Naive thymus-derived CD8-positive, alpha-beta T cell (primary cell): Measurements from ENCODE around the gene ADM5. TPM values are rescaled to one million over a fixed set of nuclear protein-coding genes. Genes with fewer than 3 reads are reported as not detected.

Experiments
- ATAC-seq, 2 donors: fragments of 150-1000 bp; cut with Tn5 transposase in 1 of 2; sonication (Bioruptor Pico), chemical (Tn5 transposase) in 1 of 2; 1 replicate in 1 of 2; 2 replicates in 1 of 2; pipeline ENCODE4 v1.10.0; 2021; ENCODE audit warnings: mild to moderate bottlenecking in 2 of 2, moderate library complexity in 2 of 2
- POLR2A ChIA-PET: fragments of 350-600 bp; sonication (Branson Sonifier 250); formaldehyde crosslinking; loops from one replicate; lab custom pipeline; 2021; ENCODE audit warnings: antibody characterized with exemption; lab: Charles Lee
- DNase-seq, 10 donors: peaks; one replicate each; pipeline versions ENCODE4 v3.0.0 to v3.0.0-alpha.2; 2020 to 2022
- H3K27ac Mint-ChIP-seq, 10 donors: one replicate each; pipeline ENCODE4 v1.8.0; 2020 to 2022; ENCODE audit warnings: mild to moderate bottlenecking in 10 of 10, mixed read lengths in 10 of 10, moderate library complexity in 4 of 10, inconsistent platforms in 1 of 10
- H3K27me3 Mint-ChIP-seq, 5 donors: one replicate each; pipeline ENCODE4 v1.8.0; 2021 to 2022; ENCODE audit warnings: mixed read lengths in 5 of 5
- H3K36me3 Mint-ChIP-seq, 3 donors: one replicate each; pipeline ENCODE4 v1.8.0; 2020 to 2022; ENCODE audit warnings: mixed read lengths in 3 of 3, mild to moderate bottlenecking in 2 of 3, inconsistent platforms in 1 of 3
- H3K4me1 Mint-ChIP-seq, 4 donors: one replicate each; pipeline ENCODE4 v1.8.0; 2021 to 2022; ENCODE audit warnings: mixed read lengths in 4 of 4
- H3K4me3 Mint-ChIP-seq, 10 donors: one replicate each; pipeline ENCODE4 v1.8.0; 2020 to 2022; ENCODE audit warnings: mild to moderate bottlenecking in 10 of 10, mixed read lengths in 10 of 10, moderate library complexity in 6 of 10, inconsistent platforms in 1 of 10
- H3K9me3 Mint-ChIP-seq, 9 donors: one replicate each; pipeline ENCODE4 v1.8.0; 2020 to 2022; ENCODE audit warnings: mixed read lengths in 9 of 9, mild to moderate bottlenecking in 3 of 9, inconsistent platforms in 1 of 9, moderate library complexity in 1 of 9
- polyA plus RNA-seq, 3 donors: library from polyadenylated mRNA; unstranded; fragments of 300-500 nt; fragmentation: Illumina TruSeq; gene quantifications; one replicate each; pipeline ENCODE4 v1.2.3, GENCODE V29; 2021
- total RNA-seq, 8 experiments: library from RNA in 2 of 8; stranded (reverse) in 2 of 8; gene quantifications; one replicate each; pipeline ENCODE4 v1.2.3 and lab custom pipeline; 2021 to 2026

Gene ADM5
- total and polyA plus RNA-seq, 5 experiments from 2014 or later: 0.14 to 5.1 (median 2.0) TPM; not detected in 1

GRCh38 chr19:49691243-49692146 is 2.1 kb downstream of the ADM5 start:
- Mint-ChIP-seq H3K27me3 (peaks cover 0 to 22% (median 11%) of the 10 kb centered on the region in 5 donors), H3K27ac (peak overlapping the region in 3 of 10 donors; percentile 74 to 93 (median 77)), H3K4me3 (peak overlapping the region; percentile 85 to 99 (median 92)), H3K9me3 (no peaks in the 10 kb centered on the region), H3K4me1 (peaks cover 16 to 33% (median 23%) of the 10 kb centered on the region in 4 donors), H3K36me3 (peaks cover 0 to 8% (median 3%) of the 10 kb centered on the region in 3 donors)
- peak; percentile 28 to 33 for ATAC-seq
- POLR2A ChIA-PET: interaction anchor here (0.5 to 1.4 kb wide), 3 partner anchors 11 to 26 kb away, joined by 4 to 7 read pairs (median 6); no protein-coding TSS in a partner anchor
- DNase-seq: peak in 1 of 10 donors; percentile 31

GRCh38 chr19:49692147-49692506 is 2.7 kb downstream of the ADM5 start:
- no peak for ATAC-seq
- peak overlapping the region in 5 of 10 donors; percentile 3 to 28 (median 24) for H3K4me3 Mint-ChIP-seq
- POLR2A ChIA-PET: interaction anchor here (1.4 kb wide), 1 partner anchor 26 kb away, joined by 4 read pairs; no protein-coding TSS in a partner anchor
- no peaks in the 10 kb centered on the region for H3K9me3 Mint-ChIP-seq
- H3K27ac Mint-ChIP-seq: no peak overlapping the region
- H3K36me3 Mint-ChIP-seq: peaks cover 0 to 5% (median under 1%) of the 10 kb centered on the region in 3 donors
- H3K27me3 Mint-ChIP-seq: peaks cover 0 to 22% (median 11%) of the 10 kb centered on the region in 5 donors
- peaks cover 13 to 33% (median 23%) of the 10 kb centered on the region in 4 donors for H3K4me1 Mint-ChIP-seq
- no peak for DNase-seq

GRCh38 chr19:49696115-49696514 is 6.7 kb downstream of the ADM5 start:
- Mint-ChIP-seq H3K4me3 (no peak overlapping the region), H3K9me3 (no peaks in the 10 kb centered on the region), H3K36me3 (no peaks in the 10 kb centered on the region), H3K4me1 (peaks cover 1 to 7% (median 6%) of the 10 kb centered on the region in 4 donors), H3K27ac (no peak overlapping the region), H3K27me3 (peaks cover 0 to 17% (median 9%) of the 10 kb centered on the region in 5 donors)
- POLR2A ChIA-PET: interaction anchor here (0.9 kb wide), 1 partner anchor 20 kb away, joined by 3 read pairs; no protein-coding TSS in a partner anchor
- no peak for ATAC-seq
- DNase-seq: no peak

- H3K4me3 Mint-ChIP-seq: no peak overlapping the region
- DNase-seq (no peak), ATAC-seq (no peak)
- H3K9me3 Mint-ChIP-seq: no peaks in the 10 kb centered on the region
- peaks cover 0 to 1% (median 0%) of the 10 kb centered on the region in 4 donors for H3K4me1 Mint-ChIP-seq
- no peaks in the 10 kb centered on the region for H3K36me3 Mint-ChIP-seq
- POLR2A ChIA-PET: no interaction called here
- peak overlapping the region in 2 of 10 donors; percentile 21 to 44 for H3K27ac Mint-ChIP-seq
- peaks cover 0 to 15% (median 9%) of the 10 kb centered on the region in 5 donors for H3K27me3 Mint-ChIP-seq
Observed at GRCh38 chr19:49696865-49697264, 7.5 kb downstream of the ADM5 start.

GRCh38 chr19:49699364-49699763 is 10.0 kb downstream of the ADM5 start:
- H3K27ac Mint-ChIP-seq: no peak overlapping the region
- H3K27me3 Mint-ChIP-seq: peaks cover 0 to 35% (median 5%) of the 10 kb centered on the region in 5 donors
- H3K36me3 Mint-ChIP-seq: peaks cover 0 to 2% (median 0%) of the 10 kb centered on the region in 3 donors
- ATAC-seq: no peak
- DNase-seq: no peak
- H3K4me1 Mint-ChIP-seq: peaks cover 0 to 1% (median 0%) of the 10 kb centered on the region in 4 donors
- no peak overlapping the region for H3K4me3 Mint-ChIP-seq
- no peaks in the 10 kb centered on the region for H3K9me3 Mint-ChIP-seq
- POLR2A ChIA-PET: interaction anchor here (0.6 to 0.9 kb wide), 2 partner anchors 9 to 11 kb away, joined by 3 to 11 read pairs; no protein-coding TSS in a partner anchor

GRCh38 chr19:49700563-49700962 is 11.2 kb downstream of the ADM5 start:
- Mint-ChIP-seq H3K36me3 (peaks cover 0 to 2% (median 0%) of the 10 kb centered on the region in 3 donors), H3K27me3 (peaks cover 0 to 35% (median 2%) of the 10 kb centered on the region in 5 donors), H3K4me3 (no peak overlapping the region), H3K9me3 (no peaks in the 10 kb centered on the region), H3K4me1 (peaks cover 0 to 1% (median 0%) of the 10 kb centered on the region in 4 donors), H3K27ac (no peak overlapping the region)
- DNase-seq (no peak), ATAC-seq (peak; percentile 42 to 53)
- POLR2A ChIA-PET: interaction anchor here (0.6 to 0.8 kb wide), 2 partner anchors 1051 to 1653 kb away, joined by 3 to 4 read pairs; no protein-coding TSS in a partner anchor

GRCh38 chr19:49701271-49701786 is 11.9 kb downstream of the ADM5 start:
- Mint-ChIP-seq H3K9me3 (no peaks in the 10 kb centered on the region), H3K36me3 (peaks cover 0 to 2% (median 0%) of the 10 kb centered on the region in 3 donors), H3K4me3 (no peak overlapping the region), H3K27ac (no peak overlapping the region), H3K4me1 (peaks cover 0 to 1% (median 0%) of the 10 kb centered on the region in 4 donors), H3K27me3 (peaks cover 0 to 35% (median 2%) of the 10 kb centered on the region in 5 donors)
- ATAC-seq (no peak), DNase-seq (no peak)
- POLR2A ChIA-PET: no interaction called here

- Mint-ChIP-seq H3K27ac (no peak overlapping the region), H3K27me3 (peaks cover 0 to 39% (median 6%) of the 10 kb centered on the region in 5 donors), H3K4me1 (peaks cover 0 to 1% (median 0%) of the 10 kb centered on the region in 4 donors), H3K4me3 (no peak overlapping the region), H3K36me3 (peaks cover 0 to 2% (median 0%) of the 10 kb centered on the region in 3 donors), H3K9me3 (no peaks in the 10 kb centered on the region)
- no peak for DNase-seq
- POLR2A ChIA-PET: no interaction called here
- no peak for ATAC-seq
Observed at GRCh38 chr19:49704888-49705642, 15.7 kb downstream of the ADM5 start.

- ATAC-seq (no peak), DNase-seq (no peak)
- H3K27me3 Mint-ChIP-seq: peaks cover 0 to 38% (median 10%) of the 10 kb centered on the region in 5 donors
- H3K9me3 Mint-ChIP-seq: no peaks in the 10 kb centered on the region
- no peak overlapping the region for H3K27ac Mint-ChIP-seq
- POLR2A ChIA-PET: no interaction called here
- H3K4me3 Mint-ChIP-seq: no peak overlapping the region
- peaks cover 0 to 2% (median 0%) of the 10 kb centered on the region in 3 donors for H3K36me3 Mint-ChIP-seq
- peaks cover 0 to 1% (median 0%) of the 10 kb centered on the region in 4 donors for H3K4me1 Mint-ChIP-seq
Observed at GRCh38 chr19:49705919-49706318, 16.5 kb downstream of the ADM5 start.

GRCh38 chr19:49710372-49710951 is 21.1 kb downstream of the ADM5 start:
- H3K36me3 Mint-ChIP-seq: no peaks in the 10 kb centered on the region
- ATAC-seq (no peak), DNase-seq (no peak)
- no peak overlapping the region for H3K4me3 Mint-ChIP-seq
- H3K27me3 Mint-ChIP-seq: peaks cover 0 to 10% (median 4%) of the 10 kb centered on the region in 5 donors
- peaks cover 0 to 3% (median 0%) of the 10 kb centered on the region in 4 donors for H3K4me1 Mint-ChIP-seq
- H3K9me3 Mint-ChIP-seq: no peaks in the 10 kb centered on the region
- H3K27ac Mint-ChIP-seq: peak overlapping the region in 1 of 10 donors; percentile 43
- POLR2A ChIA-PET: no interaction called here

- Mint-ChIP-seq H3K27ac (no peak overlapping the region), H3K27me3 (peaks cover 0 to 10% (median 4%) of the 10 kb centered on the region in 5 donors), H3K9me3 (no peaks in the 10 kb centered on the region)
Observed at GRCh38 chr19:49712397-49712859, 23.0 kb downstream of the ADM5 start.

More at GRCh38 chr19:49712397-49712859, 23.0 kb downstream of the ADM5 start:
- Mint-ChIP-seq H3K4me3 (no peak overlapping the region), H3K36me3 (peaks cover 0 to 1% (median 0%) of the 10 kb centered on the region in 3 donors), H3K4me1 (peaks cover 3 to 7% (median 5%) of the 10 kb centered on the region in 4 donors)
- DNase-seq (no peak), ATAC-seq (no peak)
- POLR2A ChIA-PET: interaction anchor here (0.6 kb wide), 1 partner anchor 21 kb away, joined by 7 read pairs; no protein-coding TSS in a partner anchor
